Mucosa of descending colon (tissue), 3 donors: Measurements from ENCODE around the gene MAGI1. TPM values are rescaled to one million over a fixed set of nuclear protein-coding genes. Genes with fewer than 3 reads are reported as not detected.

Source experiments
- ATAC-seq: fragments of 200-7000 bp; cut with Tn5 transposase; one replicate; pipeline ENCODE4 v1.9.1; 2020; ENCODE audit warnings: mild to moderate bottlenecking, moderate library complexity
- DNase-seq, 3 donors: peaks; one replicate each; pipeline ENCODE4 v3.0.0-alpha.2; 2020
- H3K36me3 ChIP-seq: fragments of 200-600 bp; one replicate; pipeline ENCODE4 v1.8.0; 2021; ENCODE audit warnings: low read depth, mild to moderate bottlenecking
- H3K4me1 ChIP-seq: fragments of 200-600 bp; one replicate; pipeline ENCODE4 v1.8.0; 2021; ENCODE audit warnings: low read depth, mild to moderate bottlenecking
- H3K4me3 ChIP-seq: fragments of 200-600 bp; one replicate; pipeline ENCODE4 v1.8.0; 2021; ENCODE audit warnings: mild to moderate bottlenecking
- H3K9me3 ChIP-seq: fragments of 200-600 bp; one replicate; pipeline ENCODE4 v1.8.0; 2021; ENCODE audit warnings: mild to moderate bottlenecking
- CTCF ChIP-seq: fragments of 200-600 bp; IDR thresholded peaks from one replicate; pipeline ENCODE4 v1.8.0; 2022; ENCODE audit warnings: antibody characterized with exemption, mild to moderate bottlenecking
- intact Hi-C, 2 donors: fragments of 100-400 bp; cut with DNase I in 1 of 2; cut with micrococcal nuclease in 1 of 2; formaldehyde crosslinking; loops; one replicate each; pipeline versions ENCODE4 v1.11.0 to v1.11.1; 2022; cut with DNase I, micrococcal nuclease
- total RNA-seq, 3 donors: library from RNA; stranded (reverse); fragmentation: NEBNext Ultra II Directional in 2 of 3; extraction: Animal tissue kit (Norgen Biotek cat#: 25700) in 2 of 3; gene quantifications; one replicate each; pipeline versions ENCODE4 v1.2.1 to v1.2.4, GENCODE V29; 2021 to 2023
- donor health status: DM: no; HTN: no; CAD: no; lungs with moderate emphysema.
- donor health status: DM: no; HTN: no; CAD: no.
- donor health status: DM: no; HTN: yes; CAD: no.

Gene MAGI1
- total RNA-seq, 3 donors from 2014 or later, result 41.9 to 59.6 (median 45.6) TPM

GRCh38 chr3:65593780-65594752, 444.7 kb downstream of the MAGI1 start:
- intact Hi-C loops, result no loop called here
- Histone ChIP-seq H3K4me3 (no peak overlapping the region), H3K9me3 (no peaks in the 10 kb centered on the region), H3K4me1 (peaks cover 6% of the 10 kb centered on the region), H3K36me3 (no peaks in the 10 kb centered on the region)
- DNase-seq (no peak), ATAC-seq (no peak)
- TF ChIP-seq CTCF, result no peak

- no peaks in the 10 kb centered on the region for H3K36me3 ChIP-seq
- no peak for ATAC-seq
- no peak for TF ChIP-seq CTCF
- no peaks in the 10 kb centered on the region for H3K9me3 ChIP-seq
- no peak overlapping the region for H3K4me3 ChIP-seq
- DNase-seq, result no peak
- no peaks in the 10 kb centered on the region for H3K4me1 ChIP-seq
- intact Hi-C loops, result no loop called here
Observed at GRCh38 chr3:65591313-65591712, 447.4 kb downstream of the MAGI1 start.

- H3K4me1 ChIP-seq, result no peaks in the 10 kb centered on the region
- H3K4me3 ChIP-seq, result no peak overlapping the region
- DNase-seq, result no peak
- ATAC-seq, result no peak
- no peaks in the 10 kb centered on the region for H3K9me3 ChIP-seq
- H3K36me3 ChIP-seq, result no peaks in the 10 kb centered on the region
- no peak for TF ChIP-seq CTCF
- intact Hi-C loops, result no loop called here
Observed at GRCh38 chr3:65588884-65589283, 449.8 kb downstream of the MAGI1 start.

GRCh38 chr3:65587650-65588439, 450.9 kb downstream of the MAGI1 start:
- intact Hi-C loops, result no loop called here

GRCh38 chr3:65584913-65585312, 453.8 kb downstream of the MAGI1 start:
- ATAC-seq, result no peak
- no peaks in the 10 kb centered on the region for H3K36me3 ChIP-seq
- H3K4me1 ChIP-seq, result no peaks in the 10 kb centered on the region
- intact Hi-C loops, result no loop called here
- H3K9me3 ChIP-seq, result no peaks in the 10 kb centered on the region
- no peak overlapping the region for H3K4me3 ChIP-seq
- DNase-seq, result no peak
- TF ChIP-seq CTCF, result no peak

More at GRCh38 chr3:65587650-65588439, 450.9 kb downstream of the MAGI1 start:
- Histone ChIP-seq H3K36me3 (no peaks in the 10 kb centered on the region), H3K9me3 (no peaks in the 10 kb centered on the region), H3K4me3 (no peak overlapping the region), H3K4me1 (no peaks in the 10 kb centered on the region)
- DNase-seq, result no peak
- no peak for TF ChIP-seq CTCF
- no peak for ATAC-seq
